ENCODE measurements around the gene SPP1. TPM values are rescaled to one million over a fixed set of nuclear protein-coding genes. Genes with fewer than 3 reads are reported as not detected.

SPP1 gene
- total and polyA plus RNA-seq, 10 of the 15 experiments (the other 5 are each of a cell fraction or from before 2014, with no cell fraction given) = 0.05 to 1.1 (median 0.39) TPM; not detected in 6

- in situ Hi-C loops (cut with MboI) (no loop called here), intact Hi-C loops (cut with micrococcal nuclease; ENCODE audit: unreplicated experiment) (loop anchor here (5.0 kb wide), 1 partner anchor 234 kb away; no protein-coding TSS in a partner anchor)
- no TSS peak for BruUV-seq (replicated peaks)
- Histone ChIP-seq H2AFZ (ENCODE audit: control insufficient read depth, low read depth, low read length) (no peak overlapping the region), H3K27ac (ENCODE audit: control insufficient read depth, insufficient read depth) (no peak overlapping the region), H3K27me3 (replicated peaks in 1 of 2; ENCODE audit: control insufficient read depth in 2 of 2, insufficient read depth in 2 of 2, low read length in 1 of 2) (no peaks in the 10 kb centered on the region; a peak in 1 of 4 replicates), H3K36me3 (ENCODE audit: control insufficient read depth in 2 of 2, insufficient read depth in 2 of 2, low read length in 1 of 2) (no peaks in the 10 kb centered on the region), H3K4me1 (ENCODE audit: control insufficient read depth, insufficient read depth, low read length) (no peaks in the 10 kb centered on the region), H3K4me2 (ENCODE audit: control insufficient read depth, insufficient read depth) (no peak overlapping the region), H4K20me1 (ENCODE audit: control insufficient read depth, insufficient read depth) (no peaks in the 10 kb centered on the region), H3K9ac (ENCODE audit: control insufficient read depth, insufficient read depth, low read length) (no peak overlapping the region), H3K9me3 (replicated peaks; ENCODE audit: control insufficient read depth, insufficient read depth, low read length) (no peaks in the 10 kb centered on the region), H3K79me2 (ENCODE audit: control insufficient read depth, insufficient read depth, low read length) (no peaks in the 10 kb centered on the region), H3K4me3 (no peak overlapping the region)
- no peak for ATAC-seq
- no peak for DNase-seq (ENCODE audit: low read depth, low spot score)
- SMC1A ChIA-PET (ENCODE audit: uncharacterized antibody, unreplicated experiment) = no interaction called here
- RAD21 ChIA-PET (ENCODE audit: unreplicated experiment) = no interaction called here
- WGBS (ENCODE audit: insufficient coverage, insufficient replicate concordance, low lambda C conversion rate, missing lambda C conversion rate) = 64% methylated on average over 1 of the region's 1 CpG
- FAIRE-seq = no peak
- POLR2A ChIA-PET = no interaction called here
- CTCF ChIA-PET = interaction anchor here (0.9 to 1.2 kb wide), 2 partner anchors 10 to 233 kb away, joined by 3 read pairs; no protein-coding TSS in a partner anchor
- TF ChIP-seq IRF4 (IDR thresholded peaks at IDR 0.05; ENCODE audit: low read depth, low read length) (no peak), ESRRA (IDR thresholded peaks at IDR 0.05; ENCODE audit: low read length) (no peak), MTA3 (IDR thresholded peaks at IDR 0.05; ENCODE audit: borderline replicate concordance, low read length) (no peak), ZZZ3 (IDR thresholded peaks at IDR 0.05; ENCODE audit: control insufficient read depth, insufficient read length, low read depth) (no peak), EGR1 (IDR thresholded peaks at IDR 0.05; ENCODE audit: borderline replicate concordance in 1 of 2, low read depth in 2 of 2, low read length in 2 of 2) (no peak), ETV6 (conservative IDR thresholded peaks at IDR 0.05 in 1 of 2, IDR thresholded peaks at IDR 0.05 in 1 of 2; ENCODE audit: borderline replicate concordance in 1 of 2, low read depth in 1 of 2) (no peak), WRNIP1 (IDR thresholded peaks at IDR 0.05; ENCODE audit: borderline replicate concordance, low read depth, low read length) (no peak), KAT2A (conservative IDR thresholded peaks at IDR 0.05; ENCODE audit: control insufficient read depth, low read depth, low read length) (no peak), FOS (IDR thresholded peaks at IDR 0.05; ENCODE audit: borderline replicate concordance, extremely low read depth, insufficient read length) (no peak), ZBED1 (IDR thresholded peaks at IDR 0.05; ENCODE audit: borderline replicate concordance) (no peak), HDAC2 (IDR thresholded peaks at IDR 0.05) (no peak)
- TF ChIP-seq, protein P1, sequence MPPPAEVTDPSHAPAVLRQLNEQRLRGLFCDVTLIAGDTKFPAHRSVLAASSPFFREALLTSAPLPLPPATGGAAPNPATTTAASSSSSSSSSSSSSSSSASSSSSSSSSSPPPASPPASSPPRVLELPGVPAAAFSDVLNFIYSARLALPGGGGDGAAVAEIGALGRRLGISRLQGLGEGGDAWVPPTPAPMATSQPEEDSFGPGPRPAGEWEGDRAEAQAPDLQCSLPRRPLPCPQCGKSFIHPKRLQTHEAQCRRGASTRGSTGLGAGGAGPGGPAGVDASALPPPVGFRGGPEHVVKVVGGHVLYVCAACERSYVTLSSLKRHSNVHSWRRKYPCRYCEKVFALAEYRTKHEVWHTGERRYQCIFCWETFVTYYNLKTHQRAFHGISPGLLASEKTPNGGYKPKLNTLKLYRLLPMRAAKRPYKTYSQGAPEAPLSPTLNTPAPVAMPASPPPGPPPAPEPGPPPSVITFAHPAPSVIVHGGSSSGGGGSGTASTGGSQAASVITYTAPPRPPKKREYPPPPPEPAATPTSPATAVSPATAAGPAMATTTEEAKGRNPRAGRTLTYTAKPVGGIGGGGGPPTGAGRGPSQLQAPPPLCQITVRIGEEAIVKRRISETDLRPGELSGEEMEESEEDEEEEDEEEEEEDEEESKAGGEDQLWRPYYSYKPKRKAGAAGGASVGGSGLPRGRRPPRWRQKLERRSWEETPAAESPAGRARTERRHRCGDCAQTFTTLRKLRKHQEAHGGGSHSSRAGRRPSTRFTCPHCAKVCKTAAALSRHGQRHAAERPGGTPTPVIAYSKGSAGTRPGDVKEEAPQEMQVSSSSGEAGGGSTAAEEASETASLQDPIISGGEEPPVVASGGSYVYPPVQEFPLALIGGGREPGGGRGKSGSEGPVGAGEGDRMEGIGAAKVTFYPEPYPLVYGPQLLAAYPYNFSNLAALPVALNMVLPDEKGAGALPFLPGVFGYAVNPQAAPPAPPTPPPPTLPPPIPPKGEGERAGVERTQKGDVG (CRISPR knock-in tag; IDR thresholded peaks at IDR 0.05) = no peak
- TF ChIP-seq, protein P2, sequence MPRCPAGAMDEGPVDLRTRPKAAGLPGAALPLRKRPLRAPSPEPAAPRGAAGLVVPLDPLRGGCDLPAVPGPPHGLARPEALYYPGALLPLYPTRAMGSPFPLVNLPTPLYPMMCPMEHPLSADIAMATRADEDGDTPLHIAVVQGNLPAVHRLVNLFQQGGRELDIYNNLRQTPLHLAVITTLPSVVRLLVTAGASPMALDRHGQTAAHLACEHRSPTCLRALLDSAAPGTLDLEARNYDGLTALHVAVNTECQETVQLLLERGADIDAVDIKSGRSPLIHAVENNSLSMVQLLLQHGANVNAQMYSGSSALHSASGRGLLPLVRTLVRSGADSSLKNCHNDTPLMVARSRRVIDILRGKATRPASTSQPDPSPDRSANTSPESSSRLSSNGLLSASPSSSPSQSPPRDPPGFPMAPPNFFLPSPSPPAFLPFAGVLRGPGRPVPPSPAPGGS (IDR thresholded peaks at IDR 0.05; ENCODE audit: borderline replicate concordance, insufficient read depth, low read depth, low read length, poor library complexity, severe bottlenecking) = no peak
- TF ChIP-seq, protein P3, sequence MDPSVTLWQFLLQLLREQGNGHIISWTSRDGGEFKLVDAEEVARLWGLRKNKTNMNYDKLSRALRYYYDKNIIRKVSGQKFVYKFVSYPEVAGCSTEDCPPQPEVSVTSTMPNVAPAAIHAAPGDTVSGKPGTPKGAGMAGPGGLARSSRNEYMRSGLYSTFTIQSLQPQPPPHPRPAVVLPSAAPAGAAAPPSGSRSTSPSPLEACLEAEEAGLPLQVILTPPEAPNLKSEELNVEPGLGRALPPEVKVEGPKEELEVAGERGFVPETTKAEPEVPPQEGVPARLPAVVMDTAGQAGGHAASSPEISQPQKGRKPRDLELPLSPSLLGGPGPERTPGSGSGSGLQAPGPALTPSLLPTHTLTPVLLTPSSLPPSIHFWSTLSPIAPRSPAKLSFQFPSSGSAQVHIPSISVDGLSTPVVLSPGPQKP (IDR thresholded peaks at IDR 0.05; ENCODE audit: low read depth, low read length) = no peak
- TF ChIP-seq, protein P4, sequence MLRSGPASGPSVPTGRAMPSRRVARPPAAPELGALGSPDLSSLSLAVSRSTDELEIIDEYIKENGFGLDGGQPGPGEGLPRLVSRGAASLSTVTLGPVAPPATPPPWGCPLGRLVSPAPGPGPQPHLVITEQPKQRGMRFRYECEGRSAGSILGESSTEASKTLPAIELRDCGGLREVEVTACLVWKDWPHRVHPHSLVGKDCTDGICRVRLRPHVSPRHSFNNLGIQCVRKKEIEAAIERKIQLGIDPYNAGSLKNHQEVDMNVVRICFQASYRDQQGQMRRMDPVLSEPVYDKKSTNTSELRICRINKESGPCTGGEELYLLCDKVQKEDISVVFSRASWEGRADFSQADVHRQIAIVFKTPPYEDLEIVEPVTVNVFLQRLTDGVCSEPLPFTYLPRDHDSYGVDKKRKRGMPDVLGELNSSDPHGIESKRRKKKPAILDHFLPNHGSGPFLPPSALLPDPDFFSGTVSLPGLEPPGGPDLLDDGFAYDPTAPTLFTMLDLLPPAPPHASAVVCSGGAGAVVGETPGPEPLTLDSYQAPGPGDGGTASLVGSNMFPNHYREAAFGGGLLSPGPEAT (IDR thresholded peaks at IDR 0.05; ENCODE audit: low read depth) = no peak
- TF ChIP-seq, protein P5, sequence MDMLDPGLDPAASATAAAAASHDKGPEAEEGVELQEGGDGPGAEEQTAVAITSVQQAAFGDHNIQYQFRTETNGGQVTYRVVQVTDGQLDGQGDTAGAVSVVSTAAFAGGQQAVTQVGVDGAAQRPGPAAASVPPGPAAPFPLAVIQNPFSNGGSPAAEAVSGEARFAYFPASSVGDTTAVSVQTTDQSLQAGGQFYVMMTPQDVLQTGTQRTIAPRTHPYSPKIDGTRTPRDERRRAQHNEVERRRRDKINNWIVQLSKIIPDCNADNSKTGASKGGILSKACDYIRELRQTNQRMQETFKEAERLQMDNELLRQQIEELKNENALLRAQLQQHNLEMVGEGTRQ (IDR thresholded peaks at IDR 0.05; ENCODE audit: borderline replicate concordance, low read depth, low read length) = no peak
Measured at GRCh38 chr4:87978681-87979080, 3.2 kb downstream of the SPP1 start.

Data from GM12878 (cell line).